ENCODE results near the gene RNF220. TPM values are rescaled to one million over a fixed set of nuclear protein-coding genes. Genes with fewer than 3 reads are reported as not detected.

Gene RNF220
- polyA plus RNA-seq, 4 donors = 60.0 to 105 (median 87.9) TPM

GRCh38 chr1:44425341-44426082 lies 20.5 kb downstream of the RNF220 start:
- DNase-seq (ENCODE audit: low read depth in 4 of 4, low spot score in 3 of 4) = no peak

- no peak for DNase-seq (ENCODE audit: low read depth in 4 of 4, low spot score in 3 of 4)
Measured at GRCh38 chr1:44431861-44432260, 26.8 kb downstream of the RNF220 start.

DNA sequence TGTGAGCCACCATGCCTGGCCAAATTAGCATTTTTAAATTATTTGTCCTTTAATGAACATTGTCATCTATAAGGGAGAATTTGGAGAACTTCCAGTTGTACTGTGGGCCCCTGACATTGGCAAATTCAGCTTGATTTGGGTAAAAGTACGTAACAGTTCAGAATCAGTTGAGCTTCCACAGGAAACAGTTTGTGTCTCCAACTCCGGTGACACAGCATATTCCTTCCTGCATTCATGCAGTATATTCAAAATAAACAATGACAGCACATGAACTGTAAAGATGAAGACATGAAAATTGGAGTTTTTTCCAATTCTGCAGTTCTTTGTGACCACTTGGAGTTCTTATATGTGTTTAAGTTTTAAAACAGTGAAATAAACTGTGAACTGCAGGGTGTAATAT lies 28.2 kb downstream of the RNF220 start:
- DNase-seq (ENCODE audit: low read depth in 4 of 4, low spot score in 3 of 4) = no peak

DNA sequence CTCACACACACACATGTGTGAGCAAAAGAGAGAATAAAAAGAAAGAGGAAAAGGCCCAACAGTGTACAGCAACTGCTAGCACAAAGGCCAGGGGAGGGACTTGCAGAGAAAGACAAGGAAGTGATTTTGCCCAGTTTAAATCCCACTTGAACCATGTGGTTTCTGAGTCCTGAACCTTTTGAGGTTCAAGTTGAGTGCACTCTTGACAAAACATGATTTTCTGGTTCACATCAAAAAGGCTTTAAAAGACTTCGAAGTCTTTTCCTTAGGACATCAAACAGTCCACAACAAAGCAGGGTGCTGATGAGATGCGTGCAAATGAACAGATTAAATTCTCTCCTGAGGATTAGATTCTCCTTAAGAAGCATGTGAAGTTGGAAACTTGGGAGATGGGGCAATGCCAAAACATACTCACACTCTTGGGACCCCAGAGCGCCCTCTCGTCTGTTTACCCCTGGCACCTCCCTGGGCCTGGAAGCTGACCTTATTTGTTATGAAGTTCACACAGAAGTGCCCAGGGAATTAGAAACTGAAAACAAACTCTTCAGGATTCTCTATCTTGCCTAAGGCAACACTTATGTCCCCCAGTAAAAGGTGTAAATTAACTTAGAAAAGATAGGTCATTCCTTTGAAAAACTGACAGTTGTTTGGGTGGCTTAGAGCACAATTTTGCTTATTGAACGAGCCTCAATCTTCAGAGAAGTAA lies 31.5 kb downstream of the RNF220 start:
- DNase-seq (ENCODE audit: low read depth in 4 of 4, low spot score in 3 of 4) = no peak

GRCh38 chr1:44437107-44437716 lies 32.2 kb downstream of the RNF220 start:
- DNase-seq (ENCODE audit: low read depth in 4 of 4, low spot score in 3 of 4) = no peak

DNA sequence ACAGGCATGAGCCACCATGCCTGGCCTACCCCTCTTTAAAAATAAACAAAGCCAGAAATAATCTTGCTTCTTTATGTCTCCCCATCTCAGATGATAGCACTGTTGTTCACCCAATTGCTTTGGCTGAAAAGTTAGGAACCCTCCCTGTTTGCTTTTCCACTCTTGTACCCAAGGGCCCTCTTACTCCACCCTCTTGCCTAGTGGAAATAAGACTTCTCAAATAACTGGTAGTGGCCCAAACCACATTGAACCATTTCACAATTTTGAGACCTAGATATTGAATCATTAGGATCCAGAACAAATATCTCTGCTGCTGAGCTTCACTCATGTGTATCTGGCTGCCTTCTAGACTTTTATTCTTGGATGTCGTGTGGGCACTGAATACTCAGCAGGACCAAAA lies 37.7 kb downstream of the RNF220 start:
- no peak for DNase-seq (ENCODE audit: low read depth in 4 of 4, low spot score in 3 of 4)

GRCh38 chr1:44447051-44447810 lies 42.2 kb downstream of the RNF220 start:
- DNase-seq (ENCODE audit: low read depth in 4 of 4, low spot score in 3 of 4) = no peak

GRCh38 chr1:44453798-44454349 lies 48.8 kb downstream of the RNF220 start:
- DNase-seq (ENCODE audit: low read depth in 4 of 4, low spot score in 3 of 4) = no peak

DNA sequence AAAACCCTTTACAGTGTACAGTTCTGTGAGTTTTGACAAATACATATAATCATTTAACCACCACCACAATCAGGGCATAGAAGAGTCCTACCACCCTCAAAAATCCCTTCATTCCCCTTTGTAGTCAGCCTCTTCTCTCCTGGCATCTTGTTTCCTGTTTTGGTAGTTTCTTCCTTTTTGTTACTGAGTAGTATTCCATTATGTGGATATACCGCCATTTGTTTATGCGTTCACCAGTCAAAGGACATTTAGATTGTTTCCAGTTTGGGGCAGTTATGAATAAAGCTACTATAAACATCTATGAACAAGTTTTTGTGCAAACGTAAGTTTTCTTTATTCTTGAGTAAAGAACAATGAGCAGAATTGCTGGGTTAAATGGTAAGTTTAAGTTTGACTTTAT lies 49.6 kb downstream of the RNF220 start:
- no peak for DNase-seq (ENCODE audit: low read depth in 4 of 4, low spot score in 3 of 4)

GRCh38 chr1:44460107-44460882 lies 55.2 kb downstream of the RNF220 start:
- no peak for DNase-seq (ENCODE audit: low read depth in 4 of 4, low spot score in 3 of 4)

DNA sequence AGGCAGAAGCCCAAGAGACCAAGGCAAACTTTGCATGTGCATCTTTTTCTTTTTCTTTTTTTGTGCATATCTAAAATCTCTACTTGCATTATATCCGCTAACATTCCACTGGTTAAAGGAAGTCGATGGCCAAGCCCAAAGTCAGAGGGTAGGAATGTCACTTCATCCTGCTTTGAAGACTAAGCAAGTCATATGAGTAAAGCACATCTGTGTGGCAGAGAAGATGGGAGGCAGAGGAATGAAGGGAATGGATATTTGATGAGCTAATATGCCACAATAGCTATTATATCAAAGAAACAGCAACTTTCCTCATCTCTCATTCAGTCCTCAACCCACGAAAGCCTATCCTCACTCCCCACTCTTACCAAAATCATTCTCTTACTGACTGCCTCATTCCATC lies 59.3 kb downstream of the RNF220 start:
- no peak for DNase-seq (ENCODE audit: low read depth in 4 of 4, low spot score in 3 of 4)

GRCh38 chr1:44467566-44467965 lies 62.5 kb downstream of the RNF220 start:
- no peak for DNase-seq (ENCODE audit: low read depth in 4 of 4, low spot score in 3 of 4)

GRCh38 chr1:44471911-44472453 lies 66.9 kb downstream of the RNF220 start:
- no peak for DNase-seq (ENCODE audit: low read depth in 4 of 4, low spot score in 3 of 4)

GRCh38 chr1:44472620-44473525 lies 67.8 kb downstream of the RNF220 start:
- DNase-seq (ENCODE audit: low read depth in 4 of 4, low spot score in 3 of 4) = no peak

- no peak for DNase-seq (ENCODE audit: low read depth in 4 of 4, low spot score in 3 of 4)
Measured at GRCh38 chr1:44476891-44477290, 71.8 kb downstream of the RNF220 start.

GRCh38 chr1:44481701-44482100 lies 76.6 kb downstream of the RNF220 start:
- DNase-seq (ENCODE audit: low read depth in 4 of 4, low spot score in 3 of 4) = no peak

DNA sequence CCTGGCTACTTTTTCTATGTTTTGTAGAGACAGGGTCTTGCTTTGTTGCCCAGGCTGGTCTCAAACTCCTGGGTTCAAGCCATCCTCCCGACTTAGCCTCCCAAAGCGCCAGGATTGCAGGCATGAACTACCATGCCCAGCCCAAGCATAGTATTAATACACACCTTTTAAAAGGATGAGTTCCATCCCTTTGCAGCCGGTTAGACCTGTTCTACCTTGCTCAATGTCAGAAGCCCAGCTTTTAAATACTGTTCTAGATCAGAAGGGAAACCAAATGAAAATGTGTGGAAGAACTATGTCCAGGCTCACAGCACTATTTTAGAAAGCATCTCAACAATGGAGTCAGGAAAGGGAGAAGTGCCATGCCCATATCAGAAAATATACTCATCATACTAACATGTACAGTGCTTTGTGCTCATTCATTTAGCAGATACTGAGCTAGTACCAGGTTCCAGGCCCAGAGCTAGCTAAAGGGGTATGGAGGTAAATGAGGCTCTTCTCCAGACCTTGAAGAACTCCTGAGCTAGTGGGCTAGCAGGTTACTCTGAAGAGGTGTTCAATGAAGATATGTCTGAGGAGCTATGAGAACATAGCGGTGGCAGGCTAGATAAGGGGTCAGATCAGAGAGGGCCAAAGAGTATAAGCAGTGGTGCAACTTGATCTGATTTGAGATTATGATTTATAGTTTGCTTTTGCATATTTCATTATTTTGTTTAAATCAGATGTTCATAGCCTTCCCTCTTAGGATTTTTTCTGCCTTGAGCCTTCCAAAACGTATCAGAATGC lies 78.2 kb downstream of the RNF220 start:
- no peak for DNase-seq (ENCODE audit: low read depth in 4 of 4, low spot score in 3 of 4)

DNA sequence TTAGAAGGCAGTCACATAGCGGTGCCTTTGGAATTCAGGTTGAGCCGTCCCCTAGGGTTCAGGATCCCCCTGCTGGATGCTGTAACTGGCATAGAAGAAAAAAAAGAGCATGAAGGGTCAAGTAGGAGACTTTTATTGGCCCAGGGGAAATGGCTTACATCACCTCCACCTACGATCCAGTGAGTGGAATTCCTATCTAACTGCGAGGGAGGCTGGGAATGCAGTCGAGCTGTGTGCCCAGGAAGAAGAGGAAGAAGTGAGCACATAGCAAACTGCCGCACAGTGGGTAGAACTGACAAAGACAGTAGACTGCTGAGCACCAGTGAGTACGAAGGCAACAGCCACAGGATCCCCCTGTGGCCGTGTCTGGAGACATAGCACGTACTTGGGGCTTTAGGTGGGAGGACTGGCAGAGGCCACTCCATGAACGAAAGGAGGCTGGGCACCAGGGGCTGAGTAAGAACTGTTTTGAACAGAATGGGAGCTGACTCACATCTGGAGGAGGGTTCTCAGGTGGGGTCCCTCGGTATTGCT lies 79.2 kb downstream of the RNF220 start:
- no peak for DNase-seq (ENCODE audit: low read depth in 4 of 4, low spot score in 3 of 4)

Measured in left renal pelvis (tissue), 4 donors.